Measurements from ENCODE around the gene NXPH3. TPM values are rescaled to one million over a fixed set of nuclear protein-coding genes. Genes with fewer than 3 reads are reported as not detected.

NXPH3 gene
- total and polyA plus RNA-seq, 2 of the 13 experiments (the other 11 are each of a cell fraction or from before 2014, with no cell fraction given): 0.04 to 0.58 TPM

- TF ChIP-seq ZNF83 (CRISPR knock-in tag; IDR thresholded peaks at IDR 0.05; ENCODE audit: borderline replicate concordance) (no peak), ZNF670 (CRISPR knock-in tag; IDR thresholded peaks at IDR 0.05; ENCODE audit: borderline replicate concordance) (0 out of 2 replicates have a peak, but pooled peaks have one; percentile 12), ZNF556 (CRISPR knock-in tag; IDR thresholded peaks at IDR 0.05; ENCODE audit: borderline replicate concordance) (no peak), HDAC6 (IDR thresholded peaks at IDR 0.05; ENCODE audit: low read depth, low read length) (no peak), ZBTB25 (CRISPR knock-in tag; IDR thresholded peaks at IDR 0.05) (no peak), TAF15 (IDR thresholded peaks at IDR 0.05; ENCODE audit: low read depth, low read length, poor library complexity, severe bottlenecking) (no peak), ZNF331 (CRISPR knock-in tag; IDR thresholded peaks at IDR 0.05) (no peak), NFYB (CRISPR knock-in tag; IDR thresholded peaks at IDR 0.05) (no peak), STAT5B (CRISPR knock-in tag; IDR thresholded peaks at IDR 0.05) (no peak), CREBL2 (CRISPR knock-in tag; IDR thresholded peaks at IDR 0.05; ENCODE audit: borderline replicate concordance) (0 out of 2 replicates have a peak, but pooled peaks have one; percentile 8), ZNF430 (CRISPR knock-in tag; IDR thresholded peaks at IDR 0.05) (no peak; the same call in 1 of the 2 replicates), ZNF263 (CRISPR knock-in tag; IDR thresholded peaks at IDR 0.05) (no peak), ZNF704 (CRISPR knock-in tag; IDR thresholded peaks at IDR 0.05; ENCODE audit: borderline replicate concordance) (no peak), ZNF737 (CRISPR knock-in tag; IDR thresholded peaks at IDR 0.05; ENCODE audit: borderline replicate concordance) (no peak), ZNF232 (CRISPR knock-in tag; IDR thresholded peaks at IDR 0.05; ENCODE audit: borderline replicate concordance) (no peak), DR1 (CRISPR knock-in tag; IDR thresholded peaks at IDR 0.05) (no peak), ZNF781 (CRISPR knock-in tag; IDR thresholded peaks at IDR 0.05; ENCODE audit: borderline replicate concordance, not compliant biosample characterization) (no peak), DNMT3B (CRISPR knock-in tag; conservative IDR thresholded peaks at IDR 0.05) (no peak), HOXA3 (CRISPR knock-in tag; IDR thresholded peaks at IDR 0.05) (no peak), PTBP1 (IDR thresholded peaks at IDR 0.05; ENCODE audit: low read depth, low read length, poor library complexity, severe bottlenecking) (no peak), ZSCAN30 (CRISPR knock-in tag; IDR thresholded peaks at IDR 0.05) (no peak), ZNF788 (CRISPR knock-in tag; IDR thresholded peaks at IDR 0.05; ENCODE audit: borderline replicate concordance) (0 out of 2 replicates have a peak, but pooled peaks have one; percentile 49), ZNF350 (CRISPR knock-in tag; IDR thresholded peaks at IDR 0.05; ENCODE audit: borderline replicate concordance, low read depth) (no peak), MEF2D (CRISPR knock-in tag; IDR thresholded peaks at IDR 0.05) (no peak)
- TF ChIP-seq, protein P1, sequence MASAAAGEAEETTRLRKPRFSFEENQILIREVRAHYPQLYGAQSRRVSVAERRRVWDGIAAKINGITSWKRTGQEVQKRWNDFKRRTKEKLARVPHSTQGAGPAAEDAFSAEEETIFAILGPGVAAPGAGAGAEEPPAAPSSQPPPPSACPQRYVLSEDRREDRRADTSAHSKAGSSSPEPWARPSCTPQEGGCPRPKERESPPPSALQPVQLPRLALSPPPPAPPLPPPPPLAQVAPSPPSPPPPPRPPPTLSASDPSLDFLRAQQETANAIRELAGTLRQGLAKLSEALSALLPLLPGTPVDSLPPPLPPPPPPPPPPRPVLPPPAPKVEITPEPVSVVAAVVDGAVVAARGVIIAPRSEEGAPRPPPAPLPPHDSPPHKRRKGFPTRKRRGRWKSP (CRISPR knock-in tag; IDR thresholded peaks at IDR 0.05): no peak
Observed at GRCh38 chr17:49574945-49575678, 559 bp upstream of the NXPH3 start (continued).

All from HepG2 (cell line).